Ishikawa (cell line): ENCODE results near the gene SLC16A3.

ENCODE experiments used
- MAX ChIP-seq: IDR thresholded peaks from 2 replicates; pipeline ENCODE4 v1.6.1; 2012
- TAF1 ChIP-seq: IDR thresholded peaks from 2 replicates; pipeline ENCODE4 v1.6.1; 2012; ENCODE audit warnings: low read depth, mild to moderate bottlenecking

DNA sequence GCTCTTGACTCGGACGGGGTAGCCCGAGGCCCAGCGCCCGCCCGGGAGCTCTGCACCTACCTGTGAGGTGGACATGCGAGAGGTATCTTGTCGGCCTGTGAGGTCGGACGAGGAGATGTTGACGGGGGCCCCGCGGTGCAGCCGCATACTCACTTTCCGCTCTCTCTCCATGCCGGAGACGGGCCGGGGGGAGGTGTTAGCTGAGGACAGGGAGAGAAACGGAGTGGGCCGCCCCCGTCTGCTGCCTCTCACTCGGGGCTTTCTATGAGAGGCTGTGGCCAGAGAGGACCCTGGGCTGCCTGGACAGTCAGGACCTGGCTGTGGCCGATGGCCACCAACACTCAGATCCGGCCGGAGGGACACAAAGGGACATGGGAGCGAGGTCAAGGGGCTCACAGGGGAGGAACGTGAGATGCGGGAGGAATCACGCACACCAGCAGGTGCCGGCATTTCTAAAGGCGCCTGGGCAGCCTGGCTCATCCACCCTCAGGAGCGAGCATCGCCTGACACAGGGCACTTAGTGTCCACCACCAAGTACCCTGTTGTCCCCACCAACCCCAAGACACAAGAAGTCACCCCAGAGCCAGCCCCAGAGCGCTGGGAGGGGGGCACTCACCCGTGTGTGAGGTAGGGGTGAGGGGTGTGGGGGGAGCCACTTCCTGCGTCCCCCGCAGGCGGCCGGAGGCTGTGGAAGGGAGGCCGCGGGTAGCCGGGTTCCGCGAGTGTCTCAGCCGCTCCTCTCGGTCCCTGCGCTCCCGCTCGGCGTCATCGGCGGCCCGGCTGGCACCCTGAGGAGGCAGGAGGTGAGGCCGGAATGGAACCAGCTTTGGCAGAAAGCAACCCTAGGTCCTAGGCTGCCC, 20.2 kb downstream of the SLC16A3 start:
- no peak for TF ChIP-seq MAX
- TF ChIP-seq TAF1 = no peak
